NCI-H2081 (cell line): ENCODE measurements around the gene SETD5.
A peak's percentile ranks its signal among the peaks of the same experiment; 100 is the strongest.

Source experiments
- DNase-seq, 2 experiments: peaks; one replicate each; lab custom pipeline; 2025; lab: John Stamatoyannopoulos, UW

The SETD5 gene

DNA sequence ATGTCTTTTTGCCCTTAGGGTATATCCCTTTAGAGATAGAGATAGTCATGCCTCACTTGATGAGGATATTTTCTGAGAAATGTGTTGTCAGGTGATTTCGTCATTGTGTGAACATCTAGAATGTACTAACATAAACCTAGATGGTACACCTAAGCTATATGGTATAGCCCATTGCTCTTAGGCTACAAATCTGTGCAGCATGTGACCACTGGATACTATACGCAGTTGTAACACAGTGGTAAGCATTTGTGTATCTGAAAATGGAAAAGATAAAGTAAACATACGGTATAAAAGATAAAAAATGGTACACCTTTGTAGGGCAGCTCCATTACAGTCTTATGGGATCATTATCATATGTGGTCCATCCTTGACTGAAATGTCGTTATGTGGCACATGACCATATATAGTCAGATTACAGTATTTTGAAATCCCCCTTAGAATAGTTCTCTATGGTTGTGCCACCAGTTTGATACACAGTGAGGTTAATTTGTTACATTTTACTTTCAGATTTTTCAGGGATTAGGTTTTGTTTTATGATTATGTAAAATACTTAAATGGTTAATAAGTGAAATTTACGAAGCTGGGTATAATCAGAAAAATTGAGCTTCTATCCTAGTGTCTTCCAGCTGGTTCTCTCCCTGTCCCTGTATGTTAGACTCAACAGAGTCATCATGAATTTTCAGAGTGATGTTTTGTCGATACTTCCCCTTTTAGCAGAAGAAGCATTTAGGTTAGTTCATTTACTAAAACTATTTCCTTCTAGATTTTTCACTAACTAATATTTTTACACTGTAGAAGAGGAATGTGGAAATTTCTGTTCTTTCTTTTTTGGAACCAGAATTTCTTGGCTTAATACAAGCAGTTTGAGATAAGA lies 12.8 kb downstream of the SETD5 start:
- DNase-seq = no peak

DNA sequence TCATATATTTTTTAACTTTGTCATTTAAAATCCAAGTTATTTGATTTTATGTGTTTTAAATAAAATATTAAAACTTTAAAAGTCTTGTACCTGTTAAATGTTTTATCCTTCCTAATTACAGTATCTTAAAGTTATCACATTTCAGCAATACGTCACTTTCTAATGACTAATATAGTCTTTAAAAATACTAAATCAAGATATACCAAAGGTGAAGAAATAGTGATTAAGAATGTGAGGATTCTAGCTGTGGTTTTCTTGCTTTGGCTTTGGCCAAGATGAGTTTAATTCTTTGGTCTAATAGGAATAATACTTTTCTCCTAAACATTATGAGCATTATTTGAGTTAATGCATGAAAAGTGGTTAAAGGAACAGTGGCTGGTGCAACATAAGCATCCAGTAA lies 13.9 kb downstream of the SETD5 start:
- no peak for DNase-seq

DNA sequence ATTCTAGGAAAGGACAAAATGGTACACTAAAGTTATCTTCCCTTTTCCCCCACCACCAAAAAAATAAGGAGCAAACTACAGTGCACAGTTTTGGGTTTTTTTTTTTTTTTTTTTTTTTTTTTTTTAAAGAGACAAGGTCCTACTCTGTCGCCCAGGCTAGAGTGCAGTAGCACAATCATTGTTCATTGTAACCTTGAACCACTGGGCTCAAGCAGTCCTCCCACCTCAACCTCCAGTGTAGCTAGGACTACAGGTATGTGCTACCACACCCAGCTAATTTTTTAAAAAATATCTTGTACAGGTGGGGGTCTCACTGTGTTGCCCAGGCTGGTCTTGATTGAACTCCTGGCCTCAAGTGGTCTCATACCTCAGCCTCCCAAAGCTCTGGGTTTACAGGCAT lies 14.9 kb downstream of the SETD5 start:
- no peak for DNase-seq

DNA sequence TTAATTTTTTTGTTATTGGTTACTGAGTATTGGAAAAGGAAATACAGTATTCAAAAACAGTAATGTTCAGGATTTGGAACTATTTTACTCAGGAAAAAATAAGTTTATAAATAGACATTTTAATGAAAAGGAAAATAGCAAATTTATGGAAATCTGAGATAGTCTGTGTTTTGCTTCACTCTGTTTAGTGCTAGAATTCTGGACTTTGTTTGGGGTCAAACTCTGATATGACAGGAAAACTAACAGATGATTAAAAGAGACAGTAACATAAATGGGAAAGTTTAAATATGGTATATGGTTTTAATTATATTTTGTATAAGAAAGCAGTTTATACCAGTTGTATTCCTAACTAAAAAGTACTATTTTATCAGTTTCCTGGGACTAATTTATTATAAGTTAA lies 17.4 kb downstream of the SETD5 start:
- no peak for DNase-seq

DNA sequence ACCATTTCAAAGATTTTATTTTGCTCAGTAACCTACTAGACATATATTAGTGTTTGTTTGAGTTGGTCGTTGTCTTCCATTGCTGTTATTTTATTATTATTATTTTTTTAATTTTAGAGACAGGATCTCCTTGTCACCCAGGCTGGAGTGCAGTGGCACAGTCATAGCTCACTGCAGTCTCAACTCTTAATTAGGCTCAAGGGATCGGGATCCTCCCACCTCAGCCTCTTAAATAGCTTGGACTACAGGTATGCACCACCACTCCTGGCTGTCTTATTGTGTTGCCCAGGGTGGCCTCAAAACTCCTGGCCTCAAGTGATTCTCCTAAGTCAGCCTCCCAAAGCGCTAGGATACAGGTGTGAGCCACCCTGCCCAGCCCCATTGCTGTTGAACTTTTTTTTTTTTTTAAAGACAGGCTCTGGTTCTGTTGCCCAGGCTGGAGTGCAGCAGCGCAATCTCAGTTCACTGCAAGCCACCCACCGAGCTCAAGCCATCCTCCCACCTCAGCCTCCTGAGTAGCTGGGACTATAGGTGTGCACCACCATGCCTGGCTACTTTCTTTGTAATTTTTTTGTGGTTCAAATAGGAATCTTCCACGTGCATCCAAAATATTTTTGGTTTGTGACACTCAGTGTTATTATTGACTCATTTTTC lies 18.2 kb downstream of the SETD5 start:
- no peak for DNase-seq

DNA sequence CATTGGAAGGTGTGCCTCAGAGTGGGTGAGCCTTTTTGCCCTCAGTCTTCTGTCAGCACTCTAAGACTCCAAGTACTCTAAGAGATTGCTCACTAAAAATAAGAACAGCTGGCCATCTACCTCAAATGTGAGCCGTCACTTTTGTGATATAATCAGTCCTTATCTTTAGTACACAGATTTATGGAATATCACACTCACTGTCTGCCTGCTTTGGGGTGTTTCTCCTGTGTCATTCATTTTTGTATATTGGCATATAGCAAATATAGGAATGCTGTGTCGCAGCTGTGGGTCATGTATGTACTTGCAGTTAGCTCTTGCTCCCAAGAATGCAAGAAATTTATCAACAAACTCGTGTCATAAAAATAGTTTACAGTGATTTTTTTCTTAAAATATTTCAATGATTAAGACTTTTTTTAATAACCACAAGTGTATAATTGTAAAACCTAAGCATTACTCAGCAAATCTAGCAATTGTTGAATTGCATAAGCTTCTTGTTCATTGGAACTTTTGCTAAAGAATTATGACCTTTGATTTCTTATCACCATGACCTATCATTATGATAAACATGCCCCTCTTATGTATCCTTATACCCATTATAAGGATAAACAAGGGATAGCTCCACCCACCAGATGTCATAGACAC lies 18.8 kb downstream of the SETD5 start:
- no peak for DNase-seq

DNA sequence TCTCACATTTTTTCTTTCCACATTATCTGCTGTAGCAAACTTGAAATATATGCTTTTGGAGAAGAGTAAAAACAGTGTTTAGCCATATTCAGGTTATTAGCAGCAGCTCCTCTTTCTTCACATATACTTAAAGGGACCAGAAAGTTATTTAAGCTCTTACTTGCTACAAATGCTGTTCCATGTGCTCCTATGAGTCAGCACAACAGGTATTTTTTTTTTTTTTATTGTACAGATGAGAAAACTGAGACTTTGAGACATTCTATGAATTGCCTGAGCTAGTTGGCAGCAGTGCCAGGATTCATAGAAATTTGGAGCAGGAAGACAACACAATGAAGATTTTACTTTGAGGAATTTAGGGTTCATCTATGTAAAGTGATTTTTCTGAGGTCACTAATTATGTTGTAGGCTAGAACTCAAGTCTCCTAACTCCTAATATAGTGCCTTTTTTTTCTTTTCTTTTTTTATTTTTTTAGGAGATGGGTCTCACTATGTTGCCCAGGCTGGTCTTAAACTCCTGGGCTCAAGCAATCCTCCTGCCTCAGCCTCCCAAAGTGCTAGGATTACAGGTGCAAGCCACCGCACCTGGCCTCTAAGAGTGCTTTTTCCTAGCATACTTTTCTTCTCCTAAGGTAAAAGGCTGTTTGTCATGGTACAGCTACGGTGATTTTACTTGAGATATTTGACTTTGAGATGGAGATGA lies 23.6 kb downstream of the SETD5 start:
- no peak for DNase-seq

DNA sequence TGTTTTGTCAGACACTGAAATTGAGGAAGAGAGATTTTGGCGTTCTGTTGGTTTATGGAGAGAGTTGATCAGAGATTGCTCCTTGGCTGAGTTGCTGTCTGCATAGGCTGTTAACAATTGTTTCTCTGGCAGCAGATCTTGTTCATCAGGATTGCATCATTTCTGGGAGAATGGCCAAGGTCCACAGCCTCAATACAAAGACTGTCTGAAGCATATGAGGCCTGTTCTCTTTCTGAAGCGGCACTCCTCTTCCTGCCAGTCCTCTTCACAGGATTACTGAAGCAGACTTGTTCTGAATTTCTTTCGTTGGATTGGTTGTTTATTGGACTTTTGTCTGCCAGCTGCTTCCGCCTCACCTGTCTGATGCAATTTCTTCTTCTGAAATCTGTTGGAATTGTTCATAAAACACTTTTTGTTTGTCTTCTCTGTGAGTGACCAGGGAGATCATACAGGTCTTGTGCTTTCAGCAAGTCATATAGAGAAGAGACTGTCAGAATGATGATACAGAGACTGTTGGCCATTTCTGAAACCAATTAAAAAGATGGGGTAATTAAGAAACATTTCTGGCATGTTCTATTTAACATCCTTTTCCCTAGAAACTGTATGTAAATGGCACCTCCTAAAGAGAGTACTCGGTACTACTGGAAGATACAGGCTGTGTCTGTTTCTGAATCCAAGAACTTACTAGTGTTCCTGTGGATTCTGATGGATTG lies 25.5 kb downstream of the SETD5 start:
- DNase-seq = peak; percentile 85 to 96

DNA sequence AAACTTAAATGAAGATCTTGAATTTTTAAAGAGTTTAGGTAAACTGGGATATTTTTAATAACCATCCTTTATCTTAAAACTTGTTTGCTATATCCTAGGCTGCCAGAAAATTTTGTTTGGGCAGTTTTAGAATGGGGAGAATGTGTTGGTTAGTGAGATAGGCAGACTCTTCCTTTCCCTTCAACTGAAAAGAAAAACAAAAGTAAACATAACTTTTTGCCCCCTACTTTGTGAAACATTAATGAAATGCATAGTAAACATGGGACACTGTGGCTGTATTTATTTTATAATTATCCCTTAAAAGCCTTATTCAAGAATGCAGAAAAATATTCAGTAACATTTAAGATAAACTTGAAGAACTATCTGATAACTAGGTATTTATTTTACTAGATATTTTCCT lies 31.0 kb downstream of the SETD5 start:
- DNase-seq = no peak

DNA sequence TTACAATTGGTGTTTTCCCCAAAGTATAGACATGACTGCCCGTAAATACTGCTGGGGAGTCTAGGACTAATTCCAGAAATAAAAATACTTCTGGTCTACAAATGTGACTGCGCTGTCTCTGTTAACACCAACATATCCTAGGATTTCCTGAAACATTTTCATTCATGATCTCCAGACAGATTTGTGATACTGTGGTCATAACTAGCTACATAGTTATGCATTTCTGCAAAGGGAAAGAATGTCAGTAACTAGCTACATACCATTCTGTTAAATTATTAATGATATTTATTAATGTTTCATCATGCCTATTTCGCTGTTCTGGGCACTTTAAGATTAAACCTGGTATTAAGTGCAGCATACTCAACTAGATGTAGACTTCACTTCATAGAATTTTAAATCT lies 33.3 kb downstream of the SETD5 start:
- no peak for DNase-seq

DNA sequence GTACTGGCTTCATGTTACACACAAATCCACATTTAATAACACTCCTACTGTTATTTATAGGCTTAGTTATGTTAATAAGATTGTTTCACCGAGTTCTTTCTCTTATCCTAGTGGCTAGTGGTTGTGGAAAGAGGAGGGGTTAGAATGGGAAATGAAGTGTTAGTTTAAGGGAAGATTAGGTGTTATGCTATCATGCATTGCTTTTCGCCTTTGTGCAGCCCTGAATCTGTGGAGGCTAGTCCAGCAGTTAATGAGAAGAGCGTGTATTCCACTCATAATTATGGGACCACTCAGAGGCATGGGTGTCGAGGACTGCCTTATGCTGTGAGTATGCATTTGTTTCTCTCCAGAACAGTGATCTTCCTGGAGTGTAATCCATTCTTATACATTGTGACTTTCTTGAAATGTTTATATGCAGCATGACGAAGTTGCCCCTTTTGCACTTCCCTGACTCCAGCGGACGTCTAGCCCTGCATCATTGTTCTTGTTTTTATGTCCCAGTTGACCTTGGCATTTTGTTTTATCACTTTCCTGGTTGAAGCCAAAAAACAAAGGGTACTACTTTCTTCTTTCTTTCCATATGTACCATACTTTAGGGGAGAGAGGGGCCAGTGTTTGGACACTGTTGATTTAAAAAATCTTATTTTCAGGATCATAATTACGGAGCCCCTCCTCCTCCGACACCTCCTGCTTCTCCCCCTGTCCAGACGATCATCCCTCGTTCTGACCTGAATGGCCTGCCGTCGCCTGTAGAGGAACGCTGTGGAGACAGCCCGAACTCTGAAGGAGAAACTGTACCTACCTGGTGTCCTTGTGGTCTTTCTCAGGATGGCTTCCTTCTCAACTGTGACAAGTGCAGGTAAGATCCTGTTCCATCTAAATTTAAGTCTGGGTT lies 36.5 kb downstream of the SETD5 start:
- no peak for DNase-seq

DNA sequence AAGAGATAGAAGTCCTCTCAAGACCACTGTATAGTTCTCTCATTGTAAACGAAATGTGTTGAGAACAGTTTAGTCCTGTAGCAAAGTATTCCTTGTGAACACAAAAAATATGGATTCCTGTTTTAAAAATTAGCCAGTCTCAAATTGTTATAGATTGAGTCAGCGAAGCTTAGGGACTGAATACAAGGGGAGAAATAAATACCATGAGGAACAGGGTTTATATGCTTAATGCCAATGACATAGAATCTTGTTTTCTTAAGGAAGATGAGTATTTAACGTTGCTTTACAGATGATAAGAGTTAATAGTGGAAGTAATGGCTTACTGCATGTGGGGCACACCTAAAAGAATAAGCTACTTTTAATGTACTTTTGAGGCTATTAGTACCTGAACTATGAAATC lies 37.9 kb downstream of the SETD5 start:
- DNase-seq = no peak

DNA sequence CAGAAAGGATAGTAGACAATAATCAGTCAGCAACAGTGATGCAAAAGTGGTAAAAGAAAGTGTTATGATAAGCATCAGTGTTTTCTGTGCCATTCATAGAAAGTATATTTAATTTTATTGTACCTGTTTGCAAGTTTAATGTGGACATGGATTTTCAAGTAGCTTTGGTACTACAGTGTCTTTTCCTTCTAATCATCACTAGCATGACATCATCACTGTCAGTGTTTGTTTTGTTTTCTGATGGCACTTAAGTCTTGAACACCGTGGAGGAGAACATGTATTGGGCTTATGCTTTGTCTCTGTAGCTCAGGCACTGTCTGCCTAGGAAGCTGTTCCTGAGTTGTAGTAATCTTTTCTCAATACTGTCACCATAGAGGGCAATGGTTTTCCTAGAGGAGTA lies 41.9 kb downstream of the SETD5 start:
- no peak for DNase-seq

DNA sequence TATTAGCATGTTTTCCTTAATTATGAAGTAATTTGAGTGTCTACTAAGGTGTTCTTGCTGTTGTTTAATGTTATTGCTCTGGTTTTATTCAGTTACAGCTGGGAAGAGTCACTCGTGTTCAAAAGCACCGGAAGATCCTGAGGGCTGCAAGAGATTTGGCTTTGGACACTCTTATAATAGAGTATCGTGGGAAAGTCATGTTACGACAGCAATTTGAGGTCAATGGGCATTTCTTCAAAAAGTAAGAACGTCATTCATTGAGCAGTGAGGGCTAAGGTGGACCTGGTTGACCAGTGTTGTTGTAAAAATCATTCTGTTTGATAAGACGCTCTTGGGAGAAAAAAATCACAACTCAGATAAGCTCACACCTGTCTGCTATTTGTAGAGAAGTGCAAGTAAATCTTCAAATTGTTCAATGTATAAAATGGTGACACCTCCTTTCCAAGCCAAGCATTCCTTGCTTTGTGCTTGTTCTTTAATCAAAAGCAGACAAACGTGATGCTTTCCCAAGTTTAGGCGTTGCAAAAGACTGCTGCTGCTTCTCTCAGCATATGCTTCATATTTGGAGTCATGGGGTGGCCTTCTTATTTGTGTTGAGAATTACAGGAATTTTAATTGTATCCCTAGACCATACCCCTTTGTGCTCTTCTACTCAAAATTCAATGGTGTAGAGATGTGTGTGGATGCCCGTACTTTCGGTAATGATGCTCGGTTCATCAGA lies 44.2 kb downstream of the SETD5 start:
- no peak for DNase-seq

DNA sequence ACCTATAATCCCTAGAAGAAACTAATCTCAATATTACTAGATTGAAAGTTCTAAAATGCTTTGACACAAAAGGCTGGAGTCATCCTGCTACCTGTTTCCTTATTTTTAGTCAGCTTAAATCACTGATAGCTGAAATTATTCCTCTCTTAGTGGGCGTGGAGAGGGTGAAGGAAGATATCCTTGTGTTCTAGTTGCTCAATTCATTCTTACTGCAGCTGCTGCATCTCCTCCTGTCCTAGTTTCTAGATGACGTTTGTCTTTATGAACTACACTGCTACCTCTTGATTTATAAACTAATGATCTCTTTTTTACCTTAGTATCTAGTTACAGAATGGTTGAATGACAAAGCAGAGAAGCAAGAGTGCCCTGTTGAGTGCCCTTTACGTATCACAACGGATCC lies 50.7 kb downstream of the SETD5 start:
- no peak for DNase-seq

DNA sequence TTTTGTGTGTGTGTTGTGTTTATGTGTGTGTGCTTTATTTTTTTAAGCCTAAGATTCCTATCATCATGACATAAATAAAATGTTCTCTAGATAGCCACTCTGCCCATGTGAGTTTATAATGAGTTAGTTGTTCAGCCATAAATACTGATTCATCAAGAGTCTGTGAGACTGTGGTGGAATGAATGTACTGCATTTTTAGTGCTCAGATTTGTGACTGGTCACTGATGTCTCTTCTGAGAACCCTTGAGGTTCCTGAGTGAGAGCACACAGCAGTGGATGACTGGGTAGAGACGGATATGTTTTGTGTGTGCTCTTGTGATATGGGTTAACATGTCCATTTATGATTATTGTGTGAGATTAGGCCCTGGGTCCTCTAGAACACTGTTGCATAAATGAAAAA lies 51.2 kb downstream of the SETD5 start:
- no peak for DNase-seq

DNA sequence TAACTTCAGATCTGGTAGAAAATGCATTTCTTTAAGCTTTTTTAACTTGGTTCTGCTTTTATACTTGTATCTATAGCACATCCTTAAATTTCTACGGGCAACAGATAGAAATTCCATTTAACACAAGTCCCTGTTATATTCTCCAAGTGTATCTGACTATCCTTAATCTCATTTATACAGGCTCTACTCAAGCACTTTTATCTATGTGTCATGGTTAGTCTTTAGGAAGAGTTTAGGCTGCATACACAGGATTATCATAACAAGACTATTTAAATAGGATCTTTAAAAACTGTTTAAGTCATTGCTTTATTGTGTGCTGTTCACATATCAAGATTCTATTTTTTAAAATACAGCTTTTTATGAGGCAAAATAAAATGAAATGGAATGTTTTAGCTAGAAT lies 52.7 kb downstream of the SETD5 start:
- no peak for DNase-seq

DNA sequence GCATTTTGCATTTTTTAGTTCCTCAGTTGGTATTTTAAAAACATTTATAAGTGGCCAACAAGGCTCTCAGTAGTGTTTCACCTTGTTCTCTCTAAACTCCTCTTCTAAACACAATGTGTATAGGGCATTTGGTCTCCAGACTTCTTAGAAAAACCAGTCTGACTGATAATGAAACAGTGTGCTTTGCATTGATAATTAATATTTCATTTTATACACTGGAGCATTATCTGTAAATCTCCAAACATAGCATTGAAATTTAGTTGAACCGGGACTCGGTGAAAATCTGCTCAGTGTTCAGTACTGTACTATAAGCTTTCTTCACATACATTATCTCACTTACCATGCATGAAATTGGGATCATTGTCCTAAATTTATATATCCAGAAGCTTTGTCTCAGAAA lies 53.6 kb downstream of the SETD5 start:
- no peak for DNase-seq

DNA sequence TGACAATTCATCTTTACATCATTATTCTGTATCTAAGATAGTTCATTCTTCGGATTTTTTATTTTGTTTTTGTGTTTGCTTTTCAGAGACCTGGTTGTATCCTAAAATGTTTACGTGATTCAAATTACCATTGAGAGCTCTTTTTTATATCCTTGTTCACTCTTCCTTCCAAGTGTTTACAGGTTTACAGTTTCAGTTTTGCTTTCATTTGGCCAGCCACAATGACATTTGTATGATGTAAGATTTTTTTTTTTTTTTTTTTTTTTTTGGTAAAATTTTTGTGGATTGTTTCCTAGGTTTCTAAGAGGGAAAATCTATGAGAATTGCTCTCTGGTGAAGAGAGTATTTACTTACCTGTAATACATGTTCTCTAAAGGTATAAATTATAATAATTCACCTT lies 55.0 kb downstream of the SETD5 start:
- DNase-seq = no peak

DNA sequence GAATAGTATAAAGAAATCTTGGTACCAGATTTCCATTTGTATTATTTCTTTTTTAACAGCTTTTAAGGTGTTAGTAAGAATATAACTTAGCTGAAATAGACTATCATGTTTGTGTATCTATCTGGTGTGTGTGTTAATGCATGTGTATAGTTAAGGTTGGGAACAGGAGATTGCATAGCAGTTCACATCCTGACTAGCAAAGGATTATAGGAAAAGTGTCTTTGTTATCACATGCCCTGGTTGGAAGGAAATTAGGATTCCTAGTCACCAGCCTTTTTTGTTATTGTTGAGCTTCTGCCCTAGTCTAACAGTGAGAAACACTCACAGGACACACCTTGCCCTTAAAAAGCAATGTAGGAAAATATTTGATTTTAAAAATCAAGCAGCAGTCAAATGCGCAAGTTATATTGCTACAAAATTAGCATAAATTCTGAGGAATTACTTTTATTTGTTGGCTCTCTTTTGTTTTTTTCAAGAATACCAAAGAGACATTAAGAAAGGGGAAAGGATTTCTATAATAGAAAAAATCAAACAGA lies 58.2 kb downstream of the SETD5 start:
- DNase-seq = no peak
